Mesendoderm (in vitro differentiated cells): ENCODE data around the gene BRICD5.
"Not testable (repeated sequence)": the region's sequence is repeated elsewhere in the genome, so short reads cannot be mapped to it uniquely, and the experiment has no call there.

ENCODE experiments used
- DNase-seq: peaks from one replicate; pipeline ENCODE4 v3.0.0; 2013
- H2AK5ac ChIP-seq: 2 replicates; pipeline ENCODE4 v1.6.1; 2013; ENCODE audit warnings: low read length, inconsistent platforms
- H2BK120ac ChIP-seq: 2 replicates; pipeline ENCODE4 v1.6.1; 2013; ENCODE audit warnings: low read depth, mild to moderate bottlenecking, low read length, moderate library complexity, mixed read lengths
- H2BK15ac ChIP-seq: replicated peaks from 2 replicates; pipeline ENCODE4 v1.6.1; 2013; ENCODE audit warnings: low read depth, mild to moderate bottlenecking, moderate library complexity
- H2BK5ac ChIP-seq: 2 replicates; pipeline ENCODE4 v1.6.1; 2013; ENCODE audit warnings: low read length, inconsistent platforms
- H3K18ac ChIP-seq: 2 replicates; pipeline ENCODE4 v1.6.1; 2013; ENCODE audit warnings: mild to moderate bottlenecking, low read length, mixed read lengths
- H3K23ac ChIP-seq: one replicate; pipeline ENCODE4 v1.6.1; 2013; ENCODE audit warnings: low read length
- H3K27ac ChIP-seq: 2 replicates; pipeline ENCODE4 v1.5.1; 2013; ENCODE audit warnings: low read depth, mild to moderate bottlenecking, inconsistent platforms, low read length, moderate library complexity
- H3K27me3 ChIP-seq: 2 replicates; pipeline ENCODE4 v1.6.1; 2013; ENCODE audit warnings: low read length, control low read depth, mild to moderate bottlenecking, inconsistent platforms; ENCODE audit not compliant: insufficient read depth, poor library complexity
- H3K36me3 ChIP-seq: 2 replicates; pipeline ENCODE4 v1.6.1; 2013; ENCODE audit warnings: low read length, inconsistent platforms; ENCODE audit not compliant: control insufficient read depth, insufficient read depth
- H3K4ac ChIP-seq: one replicate; pipeline ENCODE4 v1.6.1; 2013; ENCODE audit warnings: low read depth, mild to moderate bottlenecking, low read length, moderate library complexity
- H3K4me1 ChIP-seq: 2 replicates; pipeline ENCODE4 v1.6.1; 2013; ENCODE audit warnings: low read depth, low read length, inconsistent platforms; ENCODE audit not compliant: control insufficient read depth
- H3K4me2 ChIP-seq: 2 replicates; pipeline ENCODE4 v1.6.1; 2013; ENCODE audit warnings: low read length
- H3K4me3 ChIP-seq: 2 replicates; pipeline ENCODE4 v1.5.1; 2013; ENCODE audit warnings: mild to moderate bottlenecking, low read length
- H3K56ac ChIP-seq: one replicate; pipeline ENCODE4 v1.6.1; 2013; ENCODE audit warnings: low read length
- H3K79me1 ChIP-seq: 2 replicates; pipeline ENCODE4 v1.6.1; 2013; ENCODE audit warnings: low read length, inconsistent platforms
- H3K79me2 ChIP-seq: 2 replicates; pipeline ENCODE4 v1.6.1; 2013; ENCODE audit warnings: mild to moderate bottlenecking, low read length; ENCODE audit not compliant: control insufficient read depth, insufficient read depth
- H3K9ac ChIP-seq: 2 replicates; pipeline ENCODE4 v1.6.1; 2013; ENCODE audit warnings: low read length, inconsistent platforms
- H4K5ac ChIP-seq: one replicate; pipeline ENCODE4 v1.6.1; 2013; ENCODE audit warnings: low read length
- H4K8ac ChIP-seq: one replicate; pipeline ENCODE4 v1.6.1; 2013; ENCODE audit warnings: low read depth, mild to moderate bottlenecking, control low read depth, low read length, moderate library complexity
- WGBS: extraction: QIAGEN DNeasy Blood & Tissue Kit; methylation state at CpG from one replicate; pipeline ENCODE4 v1.1.7; 2013; ENCODE audit warnings: low lambda C conversion rate, missing lambda C conversion rate; ENCODE audit not compliant: insufficient coverage; ENCODE audit errors: extremely low coverage; 5-methylcytosine and 5-hydroxymethylcytosine counted together

BRICD5 gene

DNA sequence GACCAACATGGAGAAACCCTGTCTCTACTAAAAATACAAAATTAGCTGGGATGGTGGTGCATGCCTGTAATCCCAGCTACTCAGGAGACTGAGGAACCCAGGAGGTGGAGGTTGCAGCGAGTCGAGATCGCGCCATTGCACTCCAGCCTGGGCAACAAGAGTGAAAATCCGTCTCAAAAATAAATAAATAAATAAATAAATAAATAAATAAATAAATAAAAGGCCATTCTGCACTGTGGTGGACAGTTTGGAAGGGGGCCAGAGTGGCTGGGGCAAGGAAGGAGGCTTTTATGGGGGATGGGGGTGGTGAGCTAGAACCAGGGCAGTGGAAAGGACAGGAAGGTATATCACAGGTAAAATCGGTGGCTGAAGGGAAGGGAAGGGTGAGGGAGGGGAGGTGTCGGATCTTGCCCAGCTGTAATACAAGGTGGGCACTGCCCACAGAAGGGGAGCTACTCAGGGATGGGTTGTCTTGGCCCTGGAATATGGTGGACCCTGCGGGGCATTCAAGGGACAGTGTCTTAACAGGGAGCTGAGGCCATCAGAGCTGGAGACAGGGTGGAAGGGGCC is 7.5 kb downstream of the BRICD5 start:
- H3K4me3 ChIP-seq, H3K18ac ChIP-seq, H3K4me1 ChIP-seq, H3K4ac ChIP-seq, H3K56ac ChIP-seq, H2AK5ac ChIP-seq, H3K4me2 ChIP-seq, H3K27ac ChIP-seq, DNase-seq, H4K5ac ChIP-seq, H3K23ac ChIP-seq, H3K79me1 ChIP-seq, H4K8ac ChIP-seq, H2BK5ac ChIP-seq, H3K27me3 ChIP-seq, H2BK120ac ChIP-seq, H3K79me2 ChIP-seq, H3K9ac ChIP-seq, H2BK15ac ChIP-seq, H3K36me3 ChIP-seq: not testable (repeated sequence)
- WGBS = no CpG with 5 or more reads among the region's 8 CpGs

GRCh38 chr16:2200313-2200712 is 10.3 kb downstream of the BRICD5 start:
- no peak for DNase-seq
- Histone ChIP-seq H3K18ac (no peak overlapping the region), H3K79me2 (no peaks in the 10 kb centered on the region), H3K27ac (no peak overlapping the region), H3K9ac (no peak overlapping the region), H2AK5ac (no peak overlapping the region), H3K27me3 (peaks cover 9% of the 10 kb centered on the region), H3K79me1 (no peaks in the 10 kb centered on the region), H3K4ac (no peak overlapping the region), H4K8ac (no peak overlapping the region), H3K4me3 (no peak overlapping the region), H3K36me3 (no peaks in the 10 kb centered on the region), H3K4me1 (no peaks in the 10 kb centered on the region), H3K23ac (no peak overlapping the region), H3K56ac (no peak overlapping the region), H4K5ac (no peak overlapping the region), H3K4me2 (no peak overlapping the region), H2BK5ac (no peak overlapping the region), H2BK120ac (no peak overlapping the region), H2BK15ac (no peak overlapping the region)
- no CpG with 5 or more reads among the region's 6 CpGs for WGBS

GRCh38 chr16:2199621-2200139 is 11.0 kb downstream of the BRICD5 start:
- no peak overlapping the region for H2BK15ac ChIP-seq
- H2BK5ac ChIP-seq = no peak overlapping the region
- H3K9ac ChIP-seq = no peak overlapping the region
- H3K4me3 ChIP-seq = no peak overlapping the region
- no peak overlapping the region for H4K8ac ChIP-seq
- no peak overlapping the region for H3K4ac ChIP-seq
- no peak overlapping the region for H2AK5ac ChIP-seq
- DNase-seq = no peak
- no peak overlapping the region for H4K5ac ChIP-seq
- no peaks in the 10 kb centered on the region for H3K36me3 ChIP-seq
- no CpG with 5 or more reads among the region's 14 CpGs for WGBS
- no peak overlapping the region for H3K56ac ChIP-seq
- no peaks in the 10 kb centered on the region for H3K4me1 ChIP-seq
- H3K4me2 ChIP-seq = no peak overlapping the region
- no peak overlapping the region for H2BK120ac ChIP-seq
- no peak overlapping the region for H3K23ac ChIP-seq
- H3K79me2 ChIP-seq = no peaks in the 10 kb centered on the region
- no peaks in the 10 kb centered on the region for H3K79me1 ChIP-seq
- peaks cover 9% of the 10 kb centered on the region for H3K27me3 ChIP-seq
- H3K27ac ChIP-seq = no peak overlapping the region
- H3K18ac ChIP-seq = no peak overlapping the region

DNA sequence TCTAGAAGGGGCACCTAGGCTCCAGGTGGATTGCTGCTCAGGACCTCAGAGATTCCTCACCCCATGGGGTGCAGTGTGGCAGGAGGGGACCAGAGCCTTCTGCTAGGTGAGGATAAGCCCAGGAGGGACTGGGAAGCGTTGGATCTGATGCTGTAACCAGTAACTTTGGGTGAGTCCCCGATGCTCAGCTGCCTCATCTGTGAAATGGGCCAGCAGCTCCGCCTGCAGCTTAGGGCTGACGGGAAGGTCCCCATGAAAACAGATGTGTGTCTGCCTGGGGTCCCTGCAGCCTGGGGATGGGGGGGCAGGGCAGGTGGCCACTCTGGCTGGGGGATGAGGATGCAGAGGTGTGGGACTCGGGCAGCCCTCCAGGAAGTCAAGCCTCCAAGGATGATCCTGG is 11.6 kb downstream of the BRICD5 start:
- no CpG with 5 or more reads among the region's 5 CpGs for WGBS

DNA sequence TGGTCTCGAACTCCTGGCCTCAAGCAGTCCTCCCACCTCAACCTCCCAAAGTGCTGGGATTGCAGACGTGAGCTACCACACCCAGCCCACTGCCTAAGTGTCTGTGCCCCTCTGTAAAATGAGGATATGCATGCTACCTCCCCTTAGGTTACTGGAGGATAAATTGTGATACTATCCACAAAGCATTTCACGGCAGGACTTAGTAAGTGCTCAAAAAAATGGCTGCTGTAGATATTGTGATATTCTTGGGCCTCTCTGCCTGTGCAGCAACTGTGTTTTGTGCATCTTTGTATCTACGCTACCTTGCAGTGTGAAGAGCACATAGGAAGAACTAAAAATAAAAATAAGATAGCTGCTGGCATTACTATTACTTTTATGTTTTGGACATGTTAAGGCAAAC is 12.4 kb downstream of the BRICD5 start:
- no peak overlapping the region for H2AK5ac ChIP-seq
- no peak overlapping the region for H3K27ac ChIP-seq
- H3K79me1 ChIP-seq = no peaks in the 10 kb centered on the region
- no CpG with 5 or more reads among the region's 4 CpGs for WGBS
- no peaks in the 10 kb centered on the region for H3K36me3 ChIP-seq
- no peak overlapping the region for H3K56ac ChIP-seq
- H3K4me3 ChIP-seq = no peak overlapping the region
- no peak overlapping the region for H4K8ac ChIP-seq
- no peaks in the 10 kb centered on the region for H3K79me2 ChIP-seq
- H3K4ac ChIP-seq = no peak overlapping the region
- no peak for DNase-seq
- H3K18ac ChIP-seq = no peak overlapping the region
- no peaks in the 10 kb centered on the region for H3K4me1 ChIP-seq
- H2BK5ac ChIP-seq = no peak overlapping the region
- H3K27me3 ChIP-seq = peaks cover 9% of the 10 kb centered on the region
- no peak overlapping the region for H3K23ac ChIP-seq
- no peak overlapping the region for H2BK15ac ChIP-seq
- H2BK120ac ChIP-seq = no peak overlapping the region
- no peak overlapping the region for H3K9ac ChIP-seq
- H3K4me2 ChIP-seq = no peak overlapping the region
- H4K5ac ChIP-seq = no peak overlapping the region

More for the DNA sequence above, 11.6 kb downstream of the BRICD5 start:
- no peak overlapping the region for H3K27ac ChIP-seq
- no peak overlapping the region for H3K56ac ChIP-seq
- no peak overlapping the region for H3K18ac ChIP-seq
- H3K79me1 ChIP-seq = no peaks in the 10 kb centered on the region
- peaks cover 9% of the 10 kb centered on the region for H3K27me3 ChIP-seq
- H2BK120ac ChIP-seq = no peak overlapping the region
- no peak overlapping the region for H3K4me3 ChIP-seq
- H3K9ac ChIP-seq = no peak overlapping the region
- no peak for DNase-seq
- no peak overlapping the region for H2BK5ac ChIP-seq
- no peak overlapping the region for H3K4me2 ChIP-seq
- H2AK5ac ChIP-seq = no peak overlapping the region
- no peak overlapping the region for H3K23ac ChIP-seq
- no peak overlapping the region for H3K4ac ChIP-seq
- no peak overlapping the region for H4K8ac ChIP-seq
- no peaks in the 10 kb centered on the region for H3K79me2 ChIP-seq
- no peak overlapping the region for H4K5ac ChIP-seq
- no peak overlapping the region for H2BK15ac ChIP-seq
- H3K4me1 ChIP-seq = no peaks in the 10 kb centered on the region
- no peaks in the 10 kb centered on the region for H3K36me3 ChIP-seq

GRCh38 chr16:2197765-2198164 is 12.9 kb downstream of the BRICD5 start:
- peaks cover 9% of the 10 kb centered on the region for H3K27me3 ChIP-seq

More at GRCh38 chr16:2197765-2198164, 12.9 kb downstream of the BRICD5 start:
- Histone ChIP-seq H3K4ac (no peak overlapping the region), H3K18ac (no peak overlapping the region), H3K9ac (no peak overlapping the region), H3K23ac (no peak overlapping the region), H3K27ac (no peak overlapping the region), H3K36me3 (no peaks in the 10 kb centered on the region), H4K5ac (no peak overlapping the region), H2BK120ac (no peak overlapping the region), H3K4me3 (no peak overlapping the region), H3K4me1 (no peaks in the 10 kb centered on the region), H3K56ac (no peak overlapping the region), H2BK15ac (no peak overlapping the region), H2AK5ac (no peak overlapping the region), H3K4me2 (no peak overlapping the region), H3K79me2 (no peaks in the 10 kb centered on the region), H4K8ac (no peak overlapping the region), H3K79me1 (no peaks in the 10 kb centered on the region), H2BK5ac (no peak overlapping the region)
- WGBS = no CpG with 5 or more reads among the region's 6 CpGs
- no peak for DNase-seq
